ENCODE data around the gene PBX3.
"Not testable (repeated sequence)": the region's sequence is repeated elsewhere in the genome, so short reads cannot be mapped to it uniquely, and the experiment has no call there.

The PBX3 gene

GRCh38 chr9:125749287-125749935 is 2.2 kb downstream of the PBX3 start:
- DNase-seq (ENCODE audit: low read depth), result no peak

- no peak for DNase-seq (ENCODE audit: low read depth)
These were observed 2.9 kb downstream of the PBX3 start for GRCh38 chr9:125749951-125750626.

GRCh38 chr9:125750627-125751011 is 3.4 kb downstream of the PBX3 start:
- DNase-seq (ENCODE audit: low read depth), result no peak

GRCh38 chr9:125752070-125752628 is 5.0 kb downstream of the PBX3 start:
- no peak for DNase-seq (ENCODE audit: low read depth)

- no peak for DNase-seq (ENCODE audit: low read depth)
These were observed 6.9 kb downstream of the PBX3 start for GRCh38 chr9:125754096-125754495.

- no peak for DNase-seq (ENCODE audit: low read depth)
These were observed 8.2 kb downstream of the PBX3 start for GRCh38 chr9:125755340-125755739.

GRCh38 chr9:125756518-125756917 is 9.3 kb downstream of the PBX3 start:
- DNase-seq (ENCODE audit: low read depth), result no peak

- no peak for DNase-seq (ENCODE audit: low read depth)
These were observed 10.7 kb downstream of the PBX3 start for GRCh38 chr9:125757834-125758233.

GRCh38 chr9:125758986-125759763 is 12.0 kb downstream of the PBX3 start:
- no peak for DNase-seq (ENCODE audit: low read depth)

- DNase-seq (ENCODE audit: low read depth), result no peak
These were observed 12.6 kb downstream of the PBX3 start for GRCh38 chr9:125759764-125760129.

GRCh38 chr9:125760537-125760936 is 13.4 kb downstream of the PBX3 start:
- DNase-seq (ENCODE audit: low read depth), result no peak

GRCh38 chr9:125761676-125762450 is 14.7 kb downstream of the PBX3 start:
- DNase-seq (ENCODE audit: low read depth), result no peak

- DNase-seq (ENCODE audit: low read depth), result no peak
These were observed 16.2 kb downstream of the PBX3 start for GRCh38 chr9:125763394-125763801.

GRCh38 chr9:125764198-125764597 is 17.0 kb downstream of the PBX3 start:
- DNase-seq (ENCODE audit: low read depth), result no peak

GRCh38 chr9:125766468-125767221 is 19.5 kb downstream of the PBX3 start:
- DNase-seq (ENCODE audit: low read depth), result no peak

GRCh38 chr9:125767349-125767748 is 20.2 kb downstream of the PBX3 start:
- no peak for DNase-seq (ENCODE audit: low read depth)

GRCh38 chr9:125768803-125769202 is 21.6 kb downstream of the PBX3 start:
- no peak for DNase-seq (ENCODE audit: low read depth)

- DNase-seq (ENCODE audit: low read depth), result no peak
These were observed 23.9 kb downstream of the PBX3 start for GRCh38 chr9:125771037-125771436.

- DNase-seq (ENCODE audit: low read depth), result no peak
These were observed 25.6 kb downstream of the PBX3 start for GRCh38 chr9:125772740-125773139.

GRCh38 chr9:125774106-125774505 is 26.9 kb downstream of the PBX3 start:
- no peak for DNase-seq (ENCODE audit: low read depth)

GRCh38 chr9:125776789-125777188 is 29.6 kb downstream of the PBX3 start:
- not testable (repeated sequence) for DNase-seq (ENCODE audit: low read depth)
